Ishikawa (cell line): ENCODE data around the gene ST6GALNAC4.

ENCODE experiments used
- CEBPB ChIP-seq: IDR thresholded peaks from 2 replicates; pipeline ENCODE4 v1.6.1; 2012
- CREB1 ChIP-seq: IDR thresholded peaks from 2 replicates; pipeline ENCODE4 v1.6.1; 2012; ENCODE audit warnings: low read depth
- EGR1 ChIP-seq: IDR thresholded peaks from 2 replicates; pipeline ENCODE4 v1.6.1; 2012
- EP300 ChIP-seq: IDR thresholded peaks from 2 replicates; pipeline ENCODE4 v1.6.1; 2012; ENCODE audit warnings: borderline replicate concordance
- FOXM1 ChIP-seq: IDR thresholded peaks from 2 replicates; pipeline ENCODE4 v1.6.1; 2012; ENCODE audit warnings: low read depth, borderline replicate concordance
- NFIC ChIP-seq: IDR thresholded peaks from 2 replicates; pipeline ENCODE4 v1.6.1; 2012
- RAD21 ChIP-seq: IDR thresholded peaks from 2 replicates; pipeline ENCODE4 v1.6.1; 2012; ENCODE audit warnings: low read depth
- TAF1 ChIP-seq: IDR thresholded peaks from 2 replicates; pipeline ENCODE4 v1.6.1; 2012; ENCODE audit warnings: low read depth, mild to moderate bottlenecking
- TCF12 ChIP-seq: IDR thresholded peaks from 2 replicates; pipeline ENCODE4 v1.6.1; 2012; ENCODE audit warnings: low read depth
- TEAD4 ChIP-seq: IDR thresholded peaks from 2 replicates; pipeline ENCODE4 v1.6.1; 2012
- YY1 ChIP-seq: IDR thresholded peaks from 2 replicates; pipeline ENCODE4 v1.6.1; 2012; ENCODE audit warnings: low read depth
- ZBTB7A ChIP-seq: IDR thresholded peaks from 2 replicates; pipeline ENCODE4 v1.6.1; 2012; ENCODE audit warnings: low read depth
- TF ChIP-seq, protein P1 (sequence below): IDR thresholded peaks from 2 replicates; pipeline ENCODE4 v1.6.1; 2012; ENCODE audit warnings: low read depth, mild to moderate bottlenecking
- TF ChIP-seq, protein P2 (sequence below): IDR thresholded peaks from 2 replicates; pipeline ENCODE4 v1.6.1; 2012
- TF ChIP-seq, protein P3 (sequence below): IDR thresholded peaks from 2 replicates; pipeline ENCODE4 v1.6.1; 2012

Gene ST6GALNAC4

DNA sequence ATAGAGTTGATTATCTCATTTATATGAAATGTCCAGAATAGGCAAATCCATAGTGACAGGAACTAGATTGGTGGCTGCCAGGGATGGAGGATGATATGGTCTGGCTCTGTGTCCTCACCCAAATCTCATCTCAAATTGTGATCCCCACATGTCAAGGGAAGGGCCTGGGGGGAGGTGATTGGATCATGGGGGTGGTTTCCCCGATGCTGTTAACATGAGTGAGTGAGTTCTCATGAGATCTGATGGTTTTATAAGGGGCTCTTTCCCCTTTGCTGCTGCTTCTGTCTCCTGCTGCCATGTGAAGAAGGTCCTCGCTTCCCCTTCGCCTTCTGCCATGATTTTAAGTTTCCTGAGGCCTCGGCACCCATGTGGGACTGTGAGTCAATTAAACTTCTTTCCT lies 42.6 kb upstream of the ST6GALNAC4 start:
- TF ChIP-seq, protein P1, sequence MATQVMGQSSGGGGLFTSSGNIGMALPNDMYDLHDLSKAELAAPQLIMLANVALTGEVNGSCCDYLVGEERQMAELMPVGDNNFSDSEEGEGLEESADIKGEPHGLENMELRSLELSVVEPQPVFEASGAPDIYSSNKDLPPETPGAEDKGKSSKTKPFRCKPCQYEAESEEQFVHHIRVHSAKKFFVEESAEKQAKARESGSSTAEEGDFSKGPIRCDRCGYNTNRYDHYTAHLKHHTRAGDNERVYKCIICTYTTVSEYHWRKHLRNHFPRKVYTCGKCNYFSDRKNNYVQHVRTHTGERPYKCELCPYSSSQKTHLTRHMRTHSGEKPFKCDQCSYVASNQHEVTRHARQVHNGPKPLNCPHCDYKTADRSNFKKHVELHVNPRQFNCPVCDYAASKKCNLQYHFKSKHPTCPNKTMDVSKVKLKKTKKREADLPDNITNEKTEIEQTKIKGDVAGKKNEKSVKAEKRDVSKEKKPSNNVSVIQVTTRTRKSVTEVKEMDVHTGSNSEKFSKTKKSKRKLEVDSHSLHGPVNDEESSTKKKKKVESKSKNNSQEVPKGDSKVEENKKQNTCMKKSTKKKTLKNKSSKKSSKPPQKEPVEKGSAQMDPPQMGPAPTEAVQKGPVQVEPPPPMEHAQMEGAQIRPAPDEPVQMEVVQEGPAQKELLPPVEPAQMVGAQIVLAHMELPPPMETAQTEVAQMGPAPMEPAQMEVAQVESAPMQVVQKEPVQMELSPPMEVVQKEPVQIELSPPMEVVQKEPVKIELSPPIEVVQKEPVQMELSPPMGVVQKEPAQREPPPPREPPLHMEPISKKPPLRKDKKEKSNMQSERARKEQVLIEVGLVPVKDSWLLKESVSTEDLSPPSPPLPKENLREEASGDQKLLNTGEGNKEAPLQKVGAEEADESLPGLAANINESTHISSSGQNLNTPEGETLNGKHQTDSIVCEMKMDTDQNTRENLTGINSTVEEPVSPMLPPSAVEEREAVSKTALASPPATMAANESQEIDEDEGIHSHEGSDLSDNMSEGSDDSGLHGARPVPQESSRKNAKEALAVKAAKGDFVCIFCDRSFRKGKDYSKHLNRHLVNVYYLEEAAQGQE = no peak
- TF ChIP-seq TAF1 = no peak

DNA sequence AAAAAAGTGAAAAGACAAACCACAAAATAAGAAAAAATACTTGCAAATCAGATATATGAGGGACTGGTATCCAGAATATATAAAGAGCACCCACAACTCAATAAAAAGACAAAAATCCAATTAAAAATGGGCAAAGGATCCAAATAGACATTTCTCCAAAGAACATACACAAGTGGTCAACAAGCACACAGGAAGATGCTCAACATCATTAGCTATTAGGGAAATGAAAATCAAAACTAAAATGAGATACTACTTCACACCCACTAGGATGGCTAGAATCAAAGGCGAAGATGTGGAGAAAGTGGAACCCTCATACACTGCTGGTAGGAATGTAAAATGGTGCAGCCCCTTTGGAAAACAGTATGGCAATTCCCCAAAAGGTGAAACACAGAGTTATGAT lies 41.9 kb upstream of the ST6GALNAC4 start:
- no peak for TF ChIP-seq EP300
- TF ChIP-seq RAD21 = no peak
- no peak for TF ChIP-seq CREB1
- no peak for TF ChIP-seq ZBTB7A
- no peak for TF ChIP-seq YY1

DNA sequence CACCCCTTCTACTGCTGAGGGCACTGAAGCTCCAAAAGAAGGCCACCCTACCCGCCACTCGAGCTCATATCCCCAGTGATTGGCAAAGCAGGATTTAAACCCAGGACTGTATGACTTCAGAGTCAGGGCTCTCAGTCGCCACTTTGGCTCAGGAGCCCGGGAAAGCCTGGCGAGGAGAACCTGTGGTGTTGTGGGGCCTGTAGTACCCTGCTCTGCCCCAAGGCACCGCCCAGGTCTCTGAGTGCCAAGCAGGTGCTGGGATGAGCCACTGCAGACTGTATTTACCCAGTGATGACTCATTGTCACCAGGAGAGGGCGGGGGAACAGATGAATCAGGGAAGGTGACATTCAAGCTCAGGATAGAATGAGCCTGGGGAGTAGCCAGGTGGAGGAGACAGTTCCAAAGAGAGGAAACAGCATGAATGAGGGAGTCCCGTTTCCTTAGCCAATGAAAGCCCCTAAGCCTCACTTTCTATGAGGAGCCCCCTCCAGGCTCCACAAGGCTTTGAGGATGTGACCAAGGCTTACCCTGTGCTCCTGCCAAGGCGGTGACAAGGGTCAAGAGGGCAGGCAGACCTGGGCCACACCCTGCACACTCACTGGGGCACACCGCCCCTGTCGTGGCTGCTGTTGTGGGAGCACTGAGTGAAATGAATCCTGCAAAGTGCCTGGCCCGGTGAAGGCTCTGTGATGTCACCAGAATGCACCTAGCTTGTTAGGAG lies 38.6 kb upstream of the ST6GALNAC4 start:
- TF ChIP-seq FOXM1 = no peak
- no peak for TF ChIP-seq CREB1
- TF ChIP-seq ZBTB7A = no peak
- TF ChIP-seq, protein P2, sequence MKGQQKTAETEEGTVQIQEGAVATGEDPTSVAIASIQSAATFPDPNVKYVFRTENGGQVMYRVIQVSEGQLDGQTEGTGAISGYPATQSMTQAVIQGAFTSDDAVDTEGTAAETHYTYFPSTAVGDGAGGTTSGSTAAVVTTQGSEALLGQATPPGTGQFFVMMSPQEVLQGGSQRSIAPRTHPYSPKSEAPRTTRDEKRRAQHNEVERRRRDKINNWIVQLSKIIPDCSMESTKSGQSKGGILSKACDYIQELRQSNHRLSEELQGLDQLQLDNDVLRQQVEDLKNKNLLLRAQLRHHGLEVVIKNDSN = no peak
- TF ChIP-seq TAF1 = no peak
- peak; percentile 74 for TF ChIP-seq EP300
- TF ChIP-seq, protein P3, sequence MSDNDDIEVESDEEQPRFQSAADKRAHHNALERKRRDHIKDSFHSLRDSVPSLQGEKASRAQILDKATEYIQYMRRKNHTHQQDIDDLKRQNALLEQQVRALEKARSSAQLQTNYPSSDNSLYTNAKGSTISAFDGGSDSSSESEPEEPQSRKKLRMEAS = peak; percentile 44; the same call in 1 of the 2 replicates
- TF ChIP-seq RAD21 = peak; percentile 36; the same call in 1 of the 2 replicates
- TF ChIP-seq TEAD4 = peak; percentile 28; the same call in 1 of the 2 replicates
- TF ChIP-seq, protein P1 = no peak
- TF ChIP-seq TCF12 = peak; percentile 90
- no peak for TF ChIP-seq CEBPB
- peak; percentile 69 for TF ChIP-seq NFIC
- TF ChIP-seq YY1 = no peak
- no peak for TF ChIP-seq EGR1

DNA sequence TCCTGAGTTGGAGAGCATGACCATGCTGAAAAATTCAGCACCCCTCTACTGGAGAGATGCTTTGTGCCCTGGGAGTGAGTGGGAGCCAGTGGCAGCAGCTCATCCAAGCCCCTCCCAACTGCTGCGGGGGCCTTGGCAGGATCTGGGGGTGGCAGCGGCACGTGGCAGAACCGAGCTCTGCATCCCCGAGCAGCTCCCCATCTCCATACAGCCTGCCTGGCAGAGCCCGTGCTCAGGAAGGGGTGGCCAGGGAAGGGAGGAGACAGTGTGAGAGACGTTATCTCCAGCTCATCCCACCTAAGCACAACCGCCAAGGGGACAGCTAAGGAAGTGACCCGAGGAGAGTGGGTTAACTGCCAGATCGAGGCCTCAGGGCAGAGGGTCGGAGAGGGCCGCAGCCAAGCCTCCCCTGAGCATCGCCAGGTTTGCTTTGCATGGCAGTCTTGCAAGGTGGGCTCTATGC lies 38.0 kb upstream of the ST6GALNAC4 start:
- TF ChIP-seq, protein P1 = peak; percentile 31; the same call in 1 of the 2 replicates
- no peak for TF ChIP-seq TCF12

DNA sequence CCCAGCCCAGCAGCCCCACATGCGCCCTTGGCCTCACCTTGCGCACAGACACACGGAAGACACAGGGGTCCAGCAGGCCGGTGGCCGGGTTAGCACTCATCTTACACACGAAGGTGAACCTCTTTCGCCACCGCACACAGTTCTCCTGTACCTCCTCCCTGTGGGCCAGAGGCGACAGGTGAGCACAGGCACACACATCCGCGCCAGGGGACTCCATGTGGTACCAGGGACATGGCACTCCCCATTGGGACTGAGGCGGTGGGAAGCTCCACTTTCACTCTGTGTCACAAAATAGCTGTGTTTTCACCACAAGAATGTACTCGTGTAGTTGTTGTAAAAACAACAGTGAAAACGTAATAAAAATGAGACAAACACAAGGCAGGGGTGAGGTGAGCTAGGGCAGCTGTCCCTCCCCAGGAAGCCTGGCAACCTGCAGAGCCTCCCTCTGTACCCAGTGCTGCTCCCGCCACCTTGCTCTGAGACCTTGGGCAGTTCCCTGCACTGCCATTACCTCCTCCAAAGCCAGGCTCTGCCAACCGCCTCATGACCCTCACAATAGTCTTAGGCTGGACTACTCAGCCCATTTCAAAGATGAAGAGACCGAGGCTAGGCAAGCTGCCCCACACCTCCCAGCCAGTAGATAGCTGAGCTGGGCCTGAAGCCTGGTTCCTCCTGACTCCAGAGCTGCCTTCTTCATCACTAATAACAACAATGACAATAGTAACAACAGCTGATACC lies 37.1 kb upstream of the ST6GALNAC4 start:
- no peak for TF ChIP-seq EGR1
- TF ChIP-seq ZBTB7A = no peak
- TF ChIP-seq FOXM1 = no peak
- no peak for TF ChIP-seq CREB1
- no peak for TF ChIP-seq TEAD4
- TF ChIP-seq, protein P2 = no peak
- no peak for TF ChIP-seq NFIC
- no peak for TF ChIP-seq EP300
- no peak for TF ChIP-seq RAD21
- TF ChIP-seq TCF12 = no peak
- TF ChIP-seq, protein P1 = no peak
- no peak for TF ChIP-seq CEBPB
- TF ChIP-seq, protein P3 = no peak
- no peak for TF ChIP-seq YY1
